Caco-2 (cell line): ENCODE results near the gene EVC2. TPM values are rescaled to one million over a fixed set of nuclear protein-coding genes. Genes with fewer than 3 reads are reported as not detected.

ENCODE experiments used
- BruUV-seq: library from RNA; stranded (reverse); fragments of 400-500 nt; replicated peaks from 2 replicates; lab custom pipeline; 2021; lab: Mats Ljungman, UMichigan
- CTCF ChIA-PET: fragments of 300-600 bp; sonication (Branson Sonifier 250); formaldehyde crosslinking; loops from one replicate; lab custom pipeline; 2022; ENCODE audit warnings: antibody characterized with exemption; lab: Charles Lee
- POLR2A ChIA-PET: fragments of 300-600 bp; sonication (Branson Sonifier 250); formaldehyde crosslinking; loops from one replicate; lab custom pipeline; 2022; ENCODE audit warnings: antibody characterized with exemption; lab: Charles Lee
- DNase-seq, 2 experiments: peaks; one replicate each; pipeline versions ENCODE4 v3.0.0 to v3.0.0-alpha.2; 2020 to 2022
- H3K27me3 ChIP-seq: replicated peaks from 2 replicates; pipeline ENCODE4 v1.6.0; 2011; ENCODE audit warnings: low read length; ENCODE audit not compliant: control insufficient read depth, insufficient read depth
- H3K36me3 ChIP-seq: 2 replicates; pipeline ENCODE4 v1.5.1; 2011; ENCODE audit warnings: low read length; ENCODE audit not compliant: control insufficient read depth, insufficient read depth
- H3K4me1 ChIP-seq: fragments of 250-450 bp; sonication (Bioruptor Pico); 2 replicates; pipeline ENCODE4 v1.5.1; 2020; ENCODE audit warnings: mild to moderate bottlenecking
- H3K4me3 ChIP-seq: 2 replicates; pipeline ENCODE4 v1.5.1; 2011; ENCODE audit warnings: low read depth, mild to moderate bottlenecking, control low read depth, low read length
- H3K9me3 ChIP-seq: fragments of 250-450 bp; sonication (Bioruptor Pico); 2 replicates; pipeline ENCODE4 v1.5.1; 2020; ENCODE audit warnings: mild to moderate bottlenecking, moderate library complexity
- H3K27ac Mint-ChIP-seq: one replicate; pipeline ENCODE4 v1.8.0; 2022; ENCODE audit warnings: mixed read lengths; ENCODE audit not compliant: unreplicated experiment
- H3K27me3 Mint-ChIP-seq: one replicate; pipeline ENCODE4 v1.8.0; 2022; ENCODE audit warnings: mixed read lengths; ENCODE audit not compliant: insufficient read depth, unreplicated experiment
- H3K36me3 Mint-ChIP-seq: one replicate; pipeline ENCODE4 v1.8.0; 2022; ENCODE audit warnings: mild to moderate bottlenecking, mixed read lengths; ENCODE audit not compliant: insufficient read depth, unreplicated experiment
- H3K4me1 Mint-ChIP-seq: one replicate; pipeline ENCODE4 v1.8.0; 2022; ENCODE audit warnings: low read depth, mixed read lengths; ENCODE audit not compliant: unreplicated experiment
- H3K4me3 Mint-ChIP-seq: one replicate; pipeline ENCODE4 v1.8.0; 2022; ENCODE audit warnings: mild to moderate bottlenecking, moderate library complexity, mixed read lengths; ENCODE audit not compliant: unreplicated experiment
- H3K9me3 Mint-ChIP-seq: one replicate; pipeline ENCODE4 v1.8.0; 2022; ENCODE audit warnings: mixed read lengths; ENCODE audit not compliant: unreplicated experiment
- intact Hi-C: fragments of 100-400 bp; cut with micrococcal nuclease; formaldehyde crosslinking; loops from one replicate; pipeline ENCODE4 v1.10.0; 2022; ENCODE audit not compliant: unreplicated experiment
- total RNA-seq: library from RNA; stranded (reverse); gene quantifications from 2 replicates; pipeline ENCODE4 v1.2.3, GENCODE V29; 2022
- TF ChIP-seq, protein P1 (sequence below), 2 experiments: fragments of 200-600 bp in 1 of 2; IDR thresholded peaks; 1 replicate in 1 of 2; 2 replicates in 1 of 2; pipeline versions ENCODE4 v1.5.1 to v1.8.0; 2011 to 2022; ENCODE audit warnings: antibody characterized with exemption in 1 of 2, control low read depth in 1 of 2, inconsistent platforms in 1 of 2, low read depth in 1 of 2, low read length in 1 of 2, mild to moderate bottlenecking in 1 of 2, moderate library complexity in 1 of 2; ENCODE audit not compliant: insufficient read depth in 1 of 2, severe bottlenecking in 1 of 2, unreplicated experiment in 1 of 2

The EVC2 gene
- total RNA-seq, 1 experiment from 2014 or later: not detected

DNA sequence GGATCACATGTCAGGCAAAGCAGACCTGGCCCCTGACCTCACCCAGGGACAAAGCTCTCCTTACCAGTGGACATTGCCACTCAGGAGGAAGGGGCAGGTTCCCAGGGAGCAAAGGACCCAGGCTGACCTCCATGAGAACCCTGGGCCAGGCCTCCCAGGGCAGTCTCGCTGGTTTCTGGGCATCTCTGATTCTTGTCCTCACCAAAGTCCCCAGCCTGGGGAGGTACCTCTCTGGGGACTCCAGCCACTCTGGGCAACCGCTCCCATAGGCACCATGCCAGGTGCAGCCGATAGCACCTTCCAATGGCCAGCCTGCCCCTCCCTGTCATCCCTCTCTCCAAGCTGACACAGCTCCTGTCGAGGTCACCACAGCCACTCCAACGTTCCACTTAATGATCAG is 7.9 kb downstream of the EVC2 start:
- H3K9me3 ChIP-seq: no peaks in the 10 kb centered on the region
- no peaks in the 10 kb centered on the region for H3K36me3 ChIP-seq
- no peak overlapping the region for H3K4me3 ChIP-seq
- no peaks in the 10 kb centered on the region for H3K4me1 ChIP-seq
- no peak for DNase-seq
- ChIA-PET POLR2A (no interaction called here), CTCF (no interaction called here)
- H3K9me3 Mint-ChIP-seq: peaks cover 6% of the 10 kb centered on the region
- peaks cover 12% of the 10 kb centered on the region for H3K27me3 Mint-ChIP-seq
- TF ChIP-seq, protein P1, sequence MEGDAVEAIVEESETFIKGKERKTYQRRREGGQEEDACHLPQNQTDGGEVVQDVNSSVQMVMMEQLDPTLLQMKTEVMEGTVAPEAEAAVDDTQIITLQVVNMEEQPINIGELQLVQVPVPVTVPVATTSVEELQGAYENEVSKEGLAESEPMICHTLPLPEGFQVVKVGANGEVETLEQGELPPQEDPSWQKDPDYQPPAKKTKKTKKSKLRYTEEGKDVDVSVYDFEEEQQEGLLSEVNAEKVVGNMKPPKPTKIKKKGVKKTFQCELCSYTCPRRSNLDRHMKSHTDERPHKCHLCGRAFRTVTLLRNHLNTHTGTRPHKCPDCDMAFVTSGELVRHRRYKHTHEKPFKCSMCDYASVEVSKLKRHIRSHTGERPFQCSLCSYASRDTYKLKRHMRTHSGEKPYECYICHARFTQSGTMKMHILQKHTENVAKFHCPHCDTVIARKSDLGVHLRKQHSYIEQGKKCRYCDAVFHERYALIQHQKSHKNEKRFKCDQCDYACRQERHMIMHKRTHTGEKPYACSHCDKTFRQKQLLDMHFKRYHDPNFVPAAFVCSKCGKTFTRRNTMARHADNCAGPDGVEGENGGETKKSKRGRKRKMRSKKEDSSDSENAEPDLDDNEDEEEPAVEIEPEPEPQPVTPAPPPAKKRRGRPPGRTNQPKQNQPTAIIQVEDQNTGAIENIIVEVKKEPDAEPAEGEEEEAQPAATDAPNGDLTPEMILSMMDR (IDR thresholded peaks at IDR 0.05; ENCODE audit: insufficient read depth in 1 of 2, low read depth in 1 of 2, low read length in 1 of 2, severe bottlenecking in 1 of 2, unreplicated experiment in 1 of 2): no peak
- H3K36me3 Mint-ChIP-seq: no peaks in the 10 kb centered on the region
- no peak overlapping the region for H3K4me3 Mint-ChIP-seq
- H3K27ac Mint-ChIP-seq: no peak overlapping the region
- intact Hi-C loops: no loop called here
- BruUV-seq: no TSS peak
- no peaks in the 10 kb centered on the region for H3K4me1 Mint-ChIP-seq
- H3K27me3 ChIP-seq: no peaks in the 10 kb centered on the region

DNA sequence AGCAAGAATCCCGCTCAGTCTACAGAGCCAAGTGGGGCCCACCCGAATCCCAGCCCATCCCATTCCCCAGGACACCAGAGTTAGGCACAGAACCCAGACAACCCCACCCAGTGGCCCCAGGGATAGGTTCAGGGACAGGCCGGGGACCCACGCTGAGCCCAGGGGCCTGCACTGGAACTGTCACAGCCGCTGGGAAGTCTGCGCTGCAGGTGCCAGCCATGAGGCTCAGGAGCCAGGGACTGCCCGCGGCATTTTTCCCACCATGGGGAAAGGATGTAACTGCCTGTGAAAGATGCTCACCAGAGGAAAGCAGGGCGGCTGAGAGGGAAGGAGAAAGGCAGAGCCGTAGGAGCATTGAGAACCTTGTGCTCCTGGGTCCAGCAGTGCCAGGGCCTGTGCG is 12.0 kb downstream of the EVC2 start:
- intact Hi-C loops: no loop called here
- Histone ChIP-seq H3K9me3 (no peaks in the 10 kb centered on the region), H3K4me1 (no peaks in the 10 kb centered on the region), H3K36me3 (no peaks in the 10 kb centered on the region), H3K4me3 (no peak overlapping the region), H3K27me3 (no peaks in the 10 kb centered on the region; the same call in 1 of the 2 replicates)
- CTCF ChIA-PET: no interaction called here
- no peak overlapping the region for H3K27ac Mint-ChIP-seq
- no peak for DNase-seq
- no peaks in the 10 kb centered on the region for H3K36me3 Mint-ChIP-seq
- no peaks in the 10 kb centered on the region for H3K4me1 Mint-ChIP-seq
- no TSS peak for BruUV-seq
- H3K27me3 Mint-ChIP-seq: peaks cover 6% of the 10 kb centered on the region
- TF ChIP-seq, protein P1 (IDR thresholded peaks at IDR 0.05; ENCODE audit: insufficient read depth in 1 of 2, low read depth in 1 of 2, low read length in 1 of 2, severe bottlenecking in 1 of 2, unreplicated experiment in 1 of 2): no peak
- no peak overlapping the region for H3K4me3 Mint-ChIP-seq
- POLR2A ChIA-PET: no interaction called here
- no peaks in the 10 kb centered on the region for H3K9me3 Mint-ChIP-seq

DNA sequence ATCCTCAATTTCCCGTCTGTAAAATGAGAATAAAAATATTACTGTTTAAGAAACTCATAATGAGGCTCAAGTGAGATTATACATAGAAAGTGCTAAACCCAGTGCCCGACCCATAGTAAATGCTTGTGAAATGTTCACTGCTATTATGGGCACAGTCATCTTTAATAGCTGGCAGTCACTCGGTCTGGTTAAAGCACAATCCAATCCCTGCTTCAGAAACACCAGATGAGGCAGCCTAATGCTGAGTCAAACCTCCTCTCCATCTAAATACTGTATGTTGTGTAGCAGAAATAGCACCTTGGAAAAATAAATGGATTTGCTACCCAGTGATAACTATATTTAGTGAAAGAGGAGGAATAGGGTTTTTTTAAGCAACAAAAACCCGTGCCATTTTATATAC is 14.5 kb downstream of the EVC2 start:
- H3K4me3 Mint-ChIP-seq: no peak overlapping the region
- Histone ChIP-seq H3K4me1 (no peaks in the 10 kb centered on the region), H3K9me3 (no peaks in the 10 kb centered on the region), H3K36me3 (no peaks in the 10 kb centered on the region), H3K4me3 (no peak overlapping the region), H3K27me3 (no peaks in the 10 kb centered on the region; the same call in 1 of the 2 replicates)
- H3K9me3 Mint-ChIP-seq: no peaks in the 10 kb centered on the region
- H3K27me3 Mint-ChIP-seq: peaks cover 7% of the 10 kb centered on the region
- TF ChIP-seq, protein P1 (IDR thresholded peaks at IDR 0.05; ENCODE audit: insufficient read depth in 1 of 2, low read depth in 1 of 2, low read length in 1 of 2, severe bottlenecking in 1 of 2, unreplicated experiment in 1 of 2): no peak
- POLR2A ChIA-PET: no interaction called here
- no peak overlapping the region for H3K27ac Mint-ChIP-seq
- intact Hi-C loops: no loop called here
- CTCF ChIA-PET: no interaction called here
- DNase-seq: no peak
- BruUV-seq: no TSS peak
- no peaks in the 10 kb centered on the region for H3K4me1 Mint-ChIP-seq
- H3K36me3 Mint-ChIP-seq: no peaks in the 10 kb centered on the region
